NCI-H1436 treated with DMSO at 0.1 percent for 48 hours (cell line): ENCODE data around the gene RAD51AP1.

Experiments
- DNase-seq: peaks from one replicate; lab custom pipeline; 2025; lab: John Stamatoyannopoulos, UW

Gene RAD51AP1

GRCh38 chr12:4591180-4591687, 52.5 kb downstream of the RAD51AP1 start:
- no peak for DNase-seq

GRCh38 chr12:4595881-4596280, 57.2 kb downstream of the RAD51AP1 start:
- DNase-seq, result no peak

GRCh38 chr12:4603421-4603820, 64.7 kb downstream of the RAD51AP1 start:
- DNase-seq, result no peak

DNA sequence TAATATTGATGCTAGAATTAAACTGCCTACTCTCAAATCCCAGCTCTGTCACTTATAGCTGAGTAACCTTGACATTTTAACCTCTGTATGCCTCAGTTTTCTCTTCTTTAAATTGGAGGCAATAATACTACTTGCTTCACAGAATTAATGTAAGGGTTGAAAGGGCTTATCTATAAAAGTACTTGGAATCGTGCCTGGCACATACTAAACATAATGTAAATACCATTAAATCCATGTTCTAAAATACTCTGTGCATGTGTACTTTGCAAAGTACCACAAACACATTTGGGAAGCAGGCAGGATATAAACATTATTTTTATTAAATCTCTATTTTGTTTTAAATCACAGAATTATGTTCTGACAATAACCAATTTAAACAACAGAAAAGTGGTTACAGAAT, 65.3 kb downstream of the RAD51AP1 start:
- no peak for DNase-seq

- DNase-seq, result peak; percentile 27
These were observed 66.0 kb downstream of the RAD51AP1 start for GRCh38 chr12:4604684-4605193.

- no peak for DNase-seq
These were observed 68.4 kb downstream of the RAD51AP1 start for GRCh38 chr12:4607056-4607455.

- no peak for DNase-seq
These were observed 70.4 kb downstream of the RAD51AP1 start for GRCh38 chr12:4609071-4609470.
